Transverse colon (tissue), 3 donors: ENCODE data around the gene HMX2.

Experiments used
- EP300 ChIP-seq: sonication (generic); formaldehyde crosslinking; IDR thresholded peaks from one replicate; pipeline ENCODE4 v1.6.1; 2017; ENCODE audit warnings: antibody characterized with exemption, low read depth
- POLR2AphosphoS5 ChIP-seq, 3 donors: sonication (generic); formaldehyde crosslinking; IDR thresholded peaks; one replicate each; pipeline ENCODE4 v1.6.1; 2016; ENCODE audit warnings: antibody characterized with exemption in 3 of 3

- TF ChIP-seq EP300, result no peak
- TF ChIP-seq POLR2AphosphoS5 (IDR thresholded peaks at IDR 0.05), result no peak
Measured at GRCh38 chr10:123146894-123147634, 872 bp upstream of the HMX2 start.
